HepG2 (cell line): Measurements from ENCODE around the gene PCDHA9. TPM values are rescaled to one million over a fixed set of nuclear protein-coding genes. Genes with fewer than 3 reads are reported as not detected.
A peak's percentile ranks its signal among the peaks of the same experiment; 100 is the strongest.

ENCODE experiments used
- BCL6 ChIP-seq: IDR thresholded peaks from 2 replicates; pipeline ENCODE4 v1.6.1; 2016; ENCODE audit warnings: missing genetic modification reagents, missing compliant biosample characterization
- HNRNPLL ChIP-seq: fragments of 200-400 bp; formaldehyde crosslinking; IDR thresholded peaks from 2 replicates; pipeline ENCODE4 v1.6.1; 2017; ENCODE audit warnings: mild to moderate bottlenecking, low read depth, low read length; ENCODE audit not compliant: poor library complexity, severe bottlenecking
- SSRP1 ChIP-seq: IDR thresholded peaks from 2 replicates; pipeline ENCODE4 v1.6.1; 2016; ENCODE audit warnings: control low read depth
- TBX2 ChIP-seq: sonication (generic); formaldehyde crosslinking; IDR thresholded peaks from 2 replicates; pipeline ENCODE4 v1.5.0; 2020; ENCODE audit warnings: missing genetic modification reagents, mild to moderate bottlenecking, borderline replicate concordance
- ZNF574 ChIP-seq: sonication (generic); formaldehyde crosslinking; IDR thresholded peaks from 2 replicates; pipeline ENCODE4 v1.4.0; 2020; ENCODE audit warnings: missing genetic modification reagents
- ZNF713 ChIP-seq: sonication (generic); formaldehyde crosslinking; IDR thresholded peaks from 2 replicates; pipeline ENCODE4 v1.4.0; 2020; ENCODE audit warnings: mild to moderate bottlenecking, missing genetic modification reagents
- ZNF766 ChIP-seq: sonication (generic); formaldehyde crosslinking; IDR thresholded peaks from 2 replicates; pipeline ENCODE4 v1.5.0; 2020; ENCODE audit warnings: missing genetic modification reagents, borderline replicate concordance
- polyA plus RNA-seq, 8 experiments: library from polyadenylated mRNA; depleted of rRNA in 3 of 8; stranded (reverse) in 7 of 8; unstranded in 1 of 8; fragments of >200 nt; fragmentation: Illumina TruSeq in 4 of 8; extraction: Trizol in 4 of 8; gene quantifications; 2 replicates each; pipeline versions ENCODE4 v1.2.1 to v1.2.3, GENCODE V29; 2011 to 2016; ENCODE audit warnings: low read depth in 4 of 8, missing spikeins in 1 of 8, mixed read lengths in 1 of 8; ENCODE audit not compliant: insufficient read depth in 1 of 8
- total RNA-seq, 5 experiments: library from RNA; depleted of rRNA; stranded (reverse); fragments of >200 nt; fragmentation: Illumina TruSeq; extraction: Trizol; gene quantifications; 2 replicates each; pipeline ENCODE4 v1.2.3, GENCODE V29; 2016; ENCODE audit warnings: low read depth in 1 of 5
- TF ChIP-seq, protein P1 (sequence below): sonication (generic); formaldehyde crosslinking; IDR thresholded peaks from 2 replicates; pipeline ENCODE4 v1.5.1; 2020; ENCODE audit warnings: missing genetic modification reagents, mild to moderate bottlenecking, borderline replicate concordance
- TF ChIP-seq, protein P2 (sequence below): sonication (generic); formaldehyde crosslinking; IDR thresholded peaks from 2 replicates; pipeline ENCODE4 v1.5.0; 2020; ENCODE audit warnings: missing genetic modification reagents, mild to moderate bottlenecking, borderline replicate concordance
- TF ChIP-seq, protein P3 (sequence below): sonication (generic); formaldehyde crosslinking; IDR thresholded peaks from 2 replicates; pipeline ENCODE4 v1.8.1; 2023; ENCODE audit warnings: mild to moderate bottlenecking, inconsistent platforms, moderate library complexity, missing genetic modification reagents, borderline replicate concordance
- TF ChIP-seq, protein P4 (sequence below): sonication (generic); formaldehyde crosslinking; IDR thresholded peaks from 2 replicates; pipeline ENCODE4 v1.4.0; 2020; ENCODE audit warnings: missing genetic modification reagents
- TF ChIP-seq, protein P5 (sequence below): sonication (generic); formaldehyde crosslinking; IDR thresholded peaks from 2 replicates; pipeline ENCODE4 v1.4.0; 2020; ENCODE audit warnings: missing genetic modification reagents

The PCDHA9 gene
- total and polyA plus RNA-seq, 2 of the 13 experiments (the other 11 are each of a cell fraction or from before 2014, with no cell fraction given), result 0.03 TPM; not detected in 1

GRCh38 chr5:140868721-140869554 is 20.8 kb downstream of the PCDHA9 start, which contains the start of gene PCDHA11 (continued):
- TF ChIP-seq, protein P1, sequence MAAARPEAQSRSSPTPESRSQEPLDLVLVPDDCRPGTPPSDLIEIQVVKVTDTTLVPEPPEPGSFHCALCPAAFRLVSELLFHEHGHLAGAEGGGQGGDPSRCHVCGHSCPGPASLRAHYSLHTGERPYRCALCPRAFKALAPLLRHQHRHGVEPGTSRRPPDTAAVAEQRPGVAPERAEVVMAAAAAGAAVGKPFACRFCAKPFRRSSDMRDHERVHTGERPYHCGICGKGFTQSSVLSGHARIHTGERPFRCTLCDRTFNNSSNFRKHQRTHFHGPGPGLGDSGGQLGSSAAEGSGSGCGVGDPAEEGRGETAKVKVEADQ (CRISPR knock-in tag), result no peak
- no peak for TF ChIP-seq ZNF766 (CRISPR knock-in tag)
- TF ChIP-seq, protein P2, sequence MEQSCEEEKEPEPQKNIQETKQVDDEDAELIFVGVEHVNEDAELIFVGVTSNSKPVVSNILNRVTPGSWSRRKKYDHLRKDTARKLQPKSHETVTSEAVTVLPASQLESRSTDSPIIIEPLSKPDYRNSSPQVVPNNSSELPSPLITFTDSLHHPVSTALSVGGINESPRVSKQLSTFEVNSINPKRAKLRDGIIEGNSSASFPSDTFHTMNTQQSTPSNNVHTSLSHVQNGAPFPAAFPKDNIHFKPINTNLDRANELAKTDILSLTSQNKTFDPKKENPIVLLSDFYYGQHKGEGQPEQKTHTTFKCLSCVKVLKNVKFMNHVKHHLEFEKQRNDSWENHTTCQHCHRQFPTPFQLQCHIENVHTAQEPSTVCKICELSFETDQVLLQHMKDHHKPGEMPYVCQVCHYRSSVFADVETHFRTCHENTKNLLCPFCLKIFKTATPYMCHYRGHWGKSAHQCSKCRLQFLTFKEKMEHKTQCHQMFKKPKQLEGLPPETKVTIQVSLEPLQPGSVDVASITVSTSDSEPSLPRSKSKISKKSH (CRISPR knock-in tag), result no peak
- TF ChIP-seq SSRP1 (CRISPR knock-in tag), result no peak
- TF ChIP-seq, protein P3, sequence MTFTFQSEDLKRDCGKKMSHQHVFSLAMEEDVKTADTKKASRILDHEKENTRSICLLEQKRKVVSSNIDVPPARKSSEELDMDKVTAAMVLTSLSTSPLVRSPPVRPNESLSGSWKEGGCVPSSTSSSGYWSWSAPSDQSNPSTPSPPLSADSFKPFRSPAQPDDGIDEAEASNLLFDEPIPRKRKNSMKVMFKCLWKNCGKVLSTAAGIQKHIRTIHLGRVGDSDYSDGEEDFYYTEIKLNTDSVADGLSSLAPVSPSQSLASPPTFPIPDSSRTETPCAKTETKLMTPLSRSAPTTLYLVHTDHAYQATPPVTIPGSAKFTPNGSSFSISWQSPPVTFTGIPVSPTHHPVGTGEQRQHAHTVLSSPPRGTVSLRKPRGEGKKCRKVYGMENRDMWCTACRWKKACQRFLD, result no peak
- TF ChIP-seq ZNF574 (CRISPR knock-in tag), result no peak
- TF ChIP-seq, protein P4, sequence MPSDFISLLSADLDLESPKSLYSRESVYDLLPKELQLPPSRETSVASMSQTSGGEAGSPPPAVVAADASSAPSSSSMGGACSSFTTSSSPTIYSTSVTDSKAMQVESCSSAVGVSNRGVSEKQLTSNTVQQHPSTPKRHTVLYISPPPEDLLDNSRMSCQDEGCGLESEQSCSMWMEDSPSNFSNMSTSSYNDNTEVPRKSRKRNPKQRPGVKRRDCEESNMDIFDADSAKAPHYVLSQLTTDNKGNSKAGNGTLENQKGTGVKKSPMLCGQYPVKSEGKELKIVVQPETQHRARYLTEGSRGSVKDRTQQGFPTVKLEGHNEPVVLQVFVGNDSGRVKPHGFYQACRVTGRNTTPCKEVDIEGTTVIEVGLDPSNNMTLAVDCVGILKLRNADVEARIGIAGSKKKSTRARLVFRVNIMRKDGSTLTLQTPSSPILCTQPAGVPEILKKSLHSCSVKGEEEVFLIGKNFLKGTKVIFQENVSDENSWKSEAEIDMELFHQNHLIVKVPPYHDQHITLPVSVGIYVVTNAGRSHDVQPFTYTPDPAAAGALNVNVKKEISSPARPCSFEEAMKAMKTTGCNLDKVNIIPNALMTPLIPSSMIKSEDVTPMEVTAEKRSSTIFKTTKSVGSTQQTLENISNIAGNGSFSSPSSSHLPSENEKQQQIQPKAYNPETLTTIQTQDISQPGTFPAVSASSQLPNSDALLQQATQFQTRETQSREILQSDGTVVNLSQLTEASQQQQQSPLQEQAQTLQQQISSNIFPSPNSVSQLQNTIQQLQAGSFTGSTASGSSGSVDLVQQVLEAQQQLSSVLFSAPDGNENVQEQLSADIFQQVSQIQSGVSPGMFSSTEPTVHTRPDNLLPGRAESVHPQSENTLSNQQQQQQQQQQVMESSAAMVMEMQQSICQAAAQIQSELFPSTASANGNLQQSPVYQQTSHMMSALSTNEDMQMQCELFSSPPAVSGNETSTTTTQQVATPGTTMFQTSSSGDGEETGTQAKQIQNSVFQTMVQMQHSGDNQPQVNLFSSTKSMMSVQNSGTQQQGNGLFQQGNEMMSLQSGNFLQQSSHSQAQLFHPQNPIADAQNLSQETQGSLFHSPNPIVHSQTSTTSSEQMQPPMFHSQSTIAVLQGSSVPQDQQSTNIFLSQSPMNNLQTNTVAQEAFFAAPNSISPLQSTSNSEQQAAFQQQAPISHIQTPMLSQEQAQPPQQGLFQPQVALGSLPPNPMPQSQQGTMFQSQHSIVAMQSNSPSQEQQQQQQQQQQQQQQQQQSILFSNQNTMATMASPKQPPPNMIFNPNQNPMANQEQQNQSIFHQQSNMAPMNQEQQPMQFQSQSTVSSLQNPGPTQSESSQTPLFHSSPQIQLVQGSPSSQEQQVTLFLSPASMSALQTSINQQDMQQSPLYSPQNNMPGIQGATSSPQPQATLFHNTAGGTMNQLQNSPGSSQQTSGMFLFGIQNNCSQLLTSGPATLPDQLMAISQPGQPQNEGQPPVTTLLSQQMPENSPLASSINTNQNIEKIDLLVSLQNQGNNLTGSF (CRISPR knock-in tag), result no peak
- TF ChIP-seq ZNF713 (CRISPR knock-in tag), result no peak
- TF ChIP-seq HNRNPLL, result peak; percentile 22
- TF ChIP-seq BCL6 (CRISPR knock-in tag), result no peak
- TF ChIP-seq TBX2, result 0 out of 2 replicates have a peak, but pooled peaks have one; percentile 34
- TF ChIP-seq, protein P5, sequence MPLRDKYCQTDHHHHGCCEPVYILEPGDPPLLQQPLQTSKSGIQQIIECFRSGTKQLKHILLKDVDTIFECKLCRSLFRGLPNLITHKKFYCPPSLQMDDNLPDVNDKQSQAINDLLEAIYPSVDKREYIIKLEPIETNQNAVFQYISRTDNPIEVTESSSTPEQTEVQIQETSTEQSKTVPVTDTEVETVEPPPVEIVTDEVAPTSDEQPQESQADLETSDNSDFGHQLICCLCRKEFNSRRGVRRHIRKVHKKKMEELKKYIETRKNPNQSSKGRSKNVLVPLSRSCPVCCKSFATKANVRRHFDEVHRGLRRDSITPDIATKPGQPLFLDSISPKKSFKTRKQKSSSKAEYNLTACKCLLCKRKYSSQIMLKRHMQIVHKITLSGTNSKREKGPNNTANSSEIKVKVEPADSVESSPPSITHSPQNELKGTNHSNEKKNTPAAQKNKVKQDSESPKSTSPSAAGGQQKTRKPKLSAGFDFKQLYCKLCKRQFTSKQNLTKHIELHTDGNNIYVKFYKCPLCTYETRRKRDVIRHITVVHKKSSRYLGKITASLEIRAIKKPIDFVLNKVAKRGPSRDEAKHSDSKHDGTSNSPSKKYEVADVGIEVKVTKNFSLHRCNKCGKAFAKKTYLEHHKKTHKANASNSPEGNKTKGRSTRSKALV (CRISPR knock-in tag), result no peak
